DMS114 treated with DMSO at 0.1 percent for 48 hours (cell line): ENCODE results near the gene YARS1.

Experiments used
- DNase-seq: peaks from one replicate; lab custom pipeline; 2025; ENCODE audit not compliant: unreplicated experiment; lab: John Stamatoyannopoulos, UW

YARS1 gene

GRCh38 chr1:32748348-32748747 is 68.8 kb downstream of the YARS1 start:
- DNase-seq: no peak

DNA sequence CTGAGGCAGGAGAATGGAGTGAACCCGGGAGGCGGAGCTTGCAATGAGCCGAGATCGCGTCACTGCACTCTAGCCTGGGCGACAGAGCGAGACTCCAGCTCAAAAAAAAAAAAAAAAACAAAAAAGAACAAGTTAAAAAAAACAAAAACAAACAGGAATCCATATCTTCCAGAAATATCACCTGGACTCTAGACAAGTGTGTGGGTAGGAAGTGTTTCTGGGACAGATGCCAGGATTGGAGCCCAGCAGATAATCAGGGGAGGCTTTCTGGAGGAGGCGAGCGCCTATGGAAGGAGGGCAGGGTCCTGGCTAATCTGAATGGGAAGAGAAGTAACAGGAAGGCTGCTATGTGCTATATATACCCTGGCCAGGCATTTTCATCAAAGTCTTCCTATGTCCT is 71.0 kb downstream of the YARS1 start:
- DNase-seq: no peak

- no peak for DNase-seq
These were observed 73.1 kb downstream of the YARS1 start for GRCh38 chr1:32744071-32744425.

DNA sequence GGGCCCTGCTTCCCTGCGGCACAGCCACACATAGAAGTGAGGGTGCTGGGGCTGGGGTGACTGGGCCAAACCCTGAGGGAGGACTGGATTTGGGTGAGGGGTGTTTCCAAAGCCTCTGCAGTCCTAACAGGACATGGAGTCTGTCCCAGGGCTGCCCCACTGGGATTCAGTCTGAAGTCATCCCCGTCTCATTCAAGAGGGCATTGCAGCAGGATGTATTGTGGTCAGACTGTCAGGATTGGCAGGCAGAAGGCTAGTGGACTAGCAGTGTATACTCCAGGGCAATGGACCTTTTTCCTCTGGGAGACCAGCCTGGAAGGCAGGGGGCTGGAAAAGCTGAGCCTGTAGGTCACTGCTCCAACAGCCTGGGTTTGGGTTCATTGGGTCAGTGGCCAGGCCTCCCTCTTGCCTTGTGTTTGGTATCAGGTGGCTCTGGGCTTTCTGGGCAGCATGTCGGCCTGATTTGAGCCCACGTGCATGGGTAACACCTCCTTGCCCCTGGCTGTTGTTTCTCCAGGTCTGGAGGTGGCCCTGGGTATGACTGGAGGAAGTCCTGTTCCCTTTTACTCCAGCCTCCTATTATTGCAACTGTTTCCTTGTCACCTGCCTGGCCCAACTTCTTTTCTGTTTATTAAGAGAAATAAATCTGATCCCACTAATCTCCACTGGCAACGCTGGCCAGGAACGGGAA is 73.6 kb downstream of the YARS1 start:
- DNase-seq: no peak

DNA sequence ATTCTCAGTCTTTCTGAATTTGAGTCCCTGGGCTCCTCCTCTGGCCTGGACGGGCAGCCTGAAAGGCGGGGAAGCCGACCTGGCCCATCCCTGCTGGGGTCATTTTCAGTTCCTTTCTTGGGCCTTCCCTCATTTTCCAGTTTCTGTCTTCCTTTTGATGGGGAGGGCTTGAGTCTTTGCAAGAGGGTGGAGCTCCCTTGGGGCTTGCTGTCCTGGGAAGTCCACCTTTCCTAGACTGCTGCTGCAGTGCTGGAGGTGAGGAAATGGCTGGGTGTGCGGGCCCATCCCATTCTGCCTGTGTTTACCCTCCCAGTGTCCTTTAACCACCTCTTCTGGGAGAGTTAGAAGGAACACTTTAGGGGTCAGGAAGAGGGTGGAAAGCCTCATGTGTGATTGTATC is 74.2 kb downstream of the YARS1 start:
- no peak for DNase-seq

DNA sequence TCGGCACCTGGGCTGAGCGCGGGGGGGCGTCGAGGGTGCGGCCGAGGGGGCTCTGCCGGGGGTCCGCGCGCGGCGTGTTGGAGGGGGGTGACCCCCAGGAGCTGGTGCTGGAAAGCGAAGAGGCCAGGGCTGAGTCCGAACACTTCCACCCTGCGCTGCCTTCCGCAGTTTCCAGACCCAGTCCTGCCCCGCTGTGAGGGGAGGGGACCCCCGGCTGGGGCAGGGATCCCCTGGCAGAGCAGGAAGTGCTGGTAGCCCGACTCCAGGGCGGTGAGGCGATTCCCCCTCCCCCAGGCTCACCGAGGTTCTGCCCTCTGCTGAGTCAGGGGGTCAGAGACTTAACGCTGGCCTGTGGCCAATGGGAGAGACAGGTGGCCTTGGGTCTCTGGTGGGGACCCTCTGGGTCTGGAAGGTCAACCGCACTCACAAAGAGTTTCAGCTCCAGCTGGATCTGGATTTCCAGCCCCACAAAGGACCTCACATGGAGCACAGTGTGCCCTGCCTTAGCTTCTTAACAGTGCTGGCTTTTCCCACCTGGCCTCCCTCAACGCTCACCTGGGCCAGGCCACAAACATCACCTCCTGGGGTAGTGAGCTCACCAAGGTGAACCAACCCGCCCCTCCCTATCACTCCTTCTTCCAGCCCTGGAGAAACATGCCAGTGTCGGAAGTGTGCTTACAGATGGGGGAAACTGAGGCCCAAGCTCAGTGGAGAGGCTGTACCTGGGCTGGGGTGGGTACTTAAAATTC is 74.8 kb downstream of the YARS1 start:
- DNase-seq: no peak

DNA sequence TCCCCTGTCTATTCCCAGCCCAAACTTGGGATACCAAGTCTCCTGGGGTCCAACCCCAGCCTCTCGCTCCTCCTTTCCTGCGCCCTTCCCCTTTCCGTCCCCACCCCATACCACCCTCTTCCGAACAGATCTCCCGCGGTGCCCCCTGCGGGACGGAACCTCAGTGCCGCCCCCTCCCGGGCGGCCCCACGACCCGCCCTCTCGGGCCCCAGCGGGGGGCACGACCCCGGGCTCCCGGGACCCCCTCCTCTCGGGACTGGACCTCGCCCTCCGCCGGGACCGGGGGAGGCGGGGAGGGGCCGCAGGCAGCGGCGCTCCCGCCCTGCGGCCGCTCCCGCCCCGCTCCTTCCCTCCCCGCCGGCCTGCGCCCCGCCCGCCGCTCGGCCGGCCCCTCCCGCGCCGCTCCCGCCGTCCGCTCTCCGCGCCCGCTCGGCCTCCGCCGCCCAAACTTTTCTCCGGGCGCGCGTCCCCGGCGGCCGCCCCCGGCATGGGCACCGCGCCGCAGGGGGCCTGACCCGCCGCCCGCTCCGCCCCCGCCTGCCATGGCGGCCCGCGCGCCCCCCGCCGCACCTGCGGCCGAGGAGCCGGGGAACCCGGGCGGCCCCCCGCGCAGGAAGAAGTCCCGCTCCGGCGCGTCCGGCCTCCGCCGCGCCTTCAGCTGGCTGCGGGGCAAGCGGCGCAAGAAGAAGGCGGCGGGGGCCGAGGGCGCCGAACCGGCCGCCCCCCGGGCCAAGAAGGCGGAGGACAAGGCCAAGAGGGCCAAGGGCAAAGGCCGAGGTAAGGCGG is 75.6 kb downstream of the YARS1 start:
- no peak for DNase-seq

- DNase-seq: no peak
These were observed 76.1 kb downstream of the YARS1 start for GRCh38 chr1:32741059-32741412.

DNA sequence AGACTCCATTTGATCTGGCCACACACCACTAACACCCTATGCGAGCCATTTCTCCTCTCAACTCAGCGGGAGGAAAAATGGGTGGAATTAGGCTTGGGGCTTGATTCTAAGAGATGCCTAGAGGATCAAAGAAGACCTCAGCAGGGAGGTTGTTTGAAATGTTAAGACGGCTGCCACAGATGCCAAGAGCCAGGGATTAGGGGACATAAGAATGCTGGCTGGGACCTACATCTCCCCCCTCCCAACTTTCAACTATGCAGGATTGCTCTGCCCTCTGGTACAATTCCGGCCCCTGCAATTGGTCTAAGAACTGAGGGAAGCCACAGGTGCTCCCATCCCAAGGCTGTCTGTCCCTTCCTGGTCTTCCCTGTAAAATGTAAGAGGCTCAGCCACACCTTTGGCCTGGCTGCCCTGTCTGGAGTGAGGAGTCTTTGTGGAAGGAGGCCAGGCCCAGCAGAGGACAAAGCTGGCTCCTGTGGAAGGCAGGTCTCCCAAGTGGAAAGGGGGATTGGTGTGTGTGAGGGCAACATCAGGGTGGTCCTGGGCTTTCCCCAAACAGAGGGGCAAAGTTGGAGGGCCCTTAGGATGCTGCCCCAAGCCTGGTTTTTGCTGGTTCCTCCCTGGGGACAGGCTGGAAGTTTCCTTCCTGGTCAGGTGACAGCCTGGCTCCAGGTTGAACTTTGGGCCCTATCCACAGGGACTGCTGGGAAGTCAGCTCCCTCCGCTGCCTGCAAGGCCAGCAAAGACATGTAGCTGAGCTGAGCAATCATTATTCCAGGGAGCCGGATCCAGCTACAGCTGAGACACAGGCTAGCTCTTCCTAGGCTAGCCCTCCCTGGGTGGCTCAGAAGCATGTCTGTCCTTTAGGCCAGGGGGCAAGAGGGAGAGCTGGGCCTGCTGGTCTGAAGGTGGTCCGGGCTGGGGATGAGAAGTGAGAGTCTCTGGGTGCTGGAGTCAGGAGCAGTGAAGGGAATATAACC is 80.1 kb downstream of the YARS1 start:
- no peak for DNase-seq

GRCh38 chr1:32733582-32734321 is 83.4 kb downstream of the YARS1 start:
- no peak for DNase-seq

GRCh38 chr1:32729254-32730046 is 87.7 kb downstream of the YARS1 start:
- no peak for DNase-seq

- DNase-seq: no peak
These were observed 88.6 kb downstream of the YARS1 start for GRCh38 chr1:32728413-32729077.

- no peak for DNase-seq
These were observed 89.3 kb downstream of the YARS1 start for GRCh38 chr1:32727876-32728275.

DNA sequence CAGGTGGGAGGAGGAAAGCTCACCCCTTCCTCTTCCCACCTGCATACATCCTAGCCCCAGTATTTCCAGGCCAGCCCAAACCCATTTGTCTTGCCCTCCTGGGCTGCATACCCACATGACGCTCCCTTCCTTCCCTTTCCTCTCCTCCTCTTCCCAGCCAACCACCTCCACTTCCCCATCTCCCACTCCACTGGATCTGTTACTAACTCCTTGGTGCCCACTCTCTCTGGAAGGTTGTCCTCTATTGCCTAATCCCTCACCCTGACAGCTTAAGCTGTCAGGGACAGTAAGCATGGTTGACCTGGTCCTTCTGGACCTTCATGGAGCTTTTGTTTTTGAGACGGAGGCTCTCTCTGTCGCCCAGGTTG is 91.6 kb downstream of the YARS1 start:
- DNase-seq: no peak
